ENCODE measurements around the gene TIMM17A. TPM values are rescaled to one million over a fixed set of nuclear protein-coding genes. Genes with fewer than 3 reads are reported as not detected.
"Not testable (repeated sequence)": the region's sequence is repeated elsewhere in the genome, so short reads cannot be mapped to it uniquely, and the experiment has no call there.

TIMM17A gene
- total RNA-seq, 1 donor from 2014 or later = 45.7 TPM

- TF ChIP-seq, protein P1, sequence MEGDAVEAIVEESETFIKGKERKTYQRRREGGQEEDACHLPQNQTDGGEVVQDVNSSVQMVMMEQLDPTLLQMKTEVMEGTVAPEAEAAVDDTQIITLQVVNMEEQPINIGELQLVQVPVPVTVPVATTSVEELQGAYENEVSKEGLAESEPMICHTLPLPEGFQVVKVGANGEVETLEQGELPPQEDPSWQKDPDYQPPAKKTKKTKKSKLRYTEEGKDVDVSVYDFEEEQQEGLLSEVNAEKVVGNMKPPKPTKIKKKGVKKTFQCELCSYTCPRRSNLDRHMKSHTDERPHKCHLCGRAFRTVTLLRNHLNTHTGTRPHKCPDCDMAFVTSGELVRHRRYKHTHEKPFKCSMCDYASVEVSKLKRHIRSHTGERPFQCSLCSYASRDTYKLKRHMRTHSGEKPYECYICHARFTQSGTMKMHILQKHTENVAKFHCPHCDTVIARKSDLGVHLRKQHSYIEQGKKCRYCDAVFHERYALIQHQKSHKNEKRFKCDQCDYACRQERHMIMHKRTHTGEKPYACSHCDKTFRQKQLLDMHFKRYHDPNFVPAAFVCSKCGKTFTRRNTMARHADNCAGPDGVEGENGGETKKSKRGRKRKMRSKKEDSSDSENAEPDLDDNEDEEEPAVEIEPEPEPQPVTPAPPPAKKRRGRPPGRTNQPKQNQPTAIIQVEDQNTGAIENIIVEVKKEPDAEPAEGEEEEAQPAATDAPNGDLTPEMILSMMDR (IDR thresholded peaks at IDR 0.05; ENCODE audit: unreplicated experiment) = no peak
- peaks cover 1% of the 10 kb centered on the region for H3K27me3 Mint-ChIP-seq (ENCODE audit: unreplicated experiment)
- H3K4me3 Mint-ChIP-seq (ENCODE audit: unreplicated experiment) = no peak overlapping the region
- no peak overlapping the region for H3K27ac Mint-ChIP-seq (ENCODE audit: unreplicated experiment)
- H3K4me1 Mint-ChIP-seq (ENCODE audit: unreplicated experiment) = peaks cover 11% of the 10 kb centered on the region
- no peaks in the 10 kb centered on the region for H3K36me3 Mint-ChIP-seq (ENCODE audit: low read depth, unreplicated experiment)
- DNase-seq (ENCODE audit: low spot score) = no peak
- no peaks in the 10 kb centered on the region for H3K9me3 Mint-ChIP-seq (ENCODE audit: unreplicated experiment)
Measured at GRCh38 chr1:201939148-201939547, 16.2 kb upstream of the TIMM17A start.

DNA sequence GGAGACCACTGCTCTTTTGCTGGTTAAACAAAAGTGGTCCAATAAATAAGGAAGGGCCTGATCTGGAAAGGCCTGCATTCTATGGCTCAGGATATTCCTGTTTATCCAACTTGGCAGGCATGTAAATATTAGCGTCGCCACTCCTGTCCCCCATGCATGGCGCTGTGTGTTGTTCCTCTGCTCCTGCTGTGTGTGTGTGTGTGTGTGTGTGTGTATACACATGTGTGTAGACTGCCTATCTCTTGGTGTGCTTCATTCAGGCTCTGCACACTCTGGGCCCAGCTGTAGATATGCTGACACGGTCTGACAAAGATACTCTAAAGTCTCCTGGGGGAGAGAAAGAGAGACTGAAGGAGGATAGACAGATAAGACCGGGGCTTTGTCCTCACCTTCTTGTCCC, 15.7 kb upstream of the TIMM17A start:
- Mint-ChIP-seq H3K4me3 (ENCODE audit: unreplicated experiment) (no peak overlapping the region), H3K27ac (ENCODE audit: unreplicated experiment) (no peak overlapping the region), H3K9me3 (ENCODE audit: unreplicated experiment) (no peaks in the 10 kb centered on the region), H3K27me3 (ENCODE audit: unreplicated experiment) (peaks cover 1% of the 10 kb centered on the region), H3K4me1 (ENCODE audit: unreplicated experiment) (peaks cover 11% of the 10 kb centered on the region), H3K36me3 (ENCODE audit: low read depth, unreplicated experiment) (no peaks in the 10 kb centered on the region)
- TF ChIP-seq, protein P1 (IDR thresholded peaks at IDR 0.05; ENCODE audit: unreplicated experiment) = no peak
- DNase-seq (ENCODE audit: low spot score) = no peak

DNA sequence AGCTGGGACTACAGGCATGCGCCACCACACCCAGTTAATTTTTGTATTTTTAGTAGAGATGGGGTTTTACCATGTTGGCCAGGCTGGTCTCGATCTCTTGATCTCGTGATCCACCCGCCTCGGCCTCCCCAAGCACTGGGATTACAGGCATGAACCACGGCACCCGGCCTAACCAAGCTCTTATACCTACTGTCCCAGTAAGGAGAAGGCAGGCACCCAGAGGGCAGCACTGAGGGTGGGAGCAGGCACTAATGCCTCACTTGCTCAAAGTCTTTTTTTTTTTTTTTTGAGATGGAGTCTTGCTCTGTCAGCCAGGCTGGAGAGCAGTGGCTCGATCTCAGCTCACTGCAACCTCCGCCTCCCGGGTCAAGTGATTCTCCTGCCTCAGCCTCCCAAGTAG, 15.0 kb upstream of the TIMM17A start:
- DNase-seq (ENCODE audit: low spot score); H3K27ac Mint-ChIP-seq (ENCODE audit: unreplicated experiment); H3K9me3 Mint-ChIP-seq (ENCODE audit: unreplicated experiment); H3K27me3 Mint-ChIP-seq (ENCODE audit: unreplicated experiment); H3K4me3 Mint-ChIP-seq (ENCODE audit: unreplicated experiment); H3K36me3 Mint-ChIP-seq (ENCODE audit: low read depth, unreplicated experiment): not testable (repeated sequence)
- H3K4me1 Mint-ChIP-seq (ENCODE audit: unreplicated experiment) = peaks cover 14% of the 10 kb centered on the region

DNA sequence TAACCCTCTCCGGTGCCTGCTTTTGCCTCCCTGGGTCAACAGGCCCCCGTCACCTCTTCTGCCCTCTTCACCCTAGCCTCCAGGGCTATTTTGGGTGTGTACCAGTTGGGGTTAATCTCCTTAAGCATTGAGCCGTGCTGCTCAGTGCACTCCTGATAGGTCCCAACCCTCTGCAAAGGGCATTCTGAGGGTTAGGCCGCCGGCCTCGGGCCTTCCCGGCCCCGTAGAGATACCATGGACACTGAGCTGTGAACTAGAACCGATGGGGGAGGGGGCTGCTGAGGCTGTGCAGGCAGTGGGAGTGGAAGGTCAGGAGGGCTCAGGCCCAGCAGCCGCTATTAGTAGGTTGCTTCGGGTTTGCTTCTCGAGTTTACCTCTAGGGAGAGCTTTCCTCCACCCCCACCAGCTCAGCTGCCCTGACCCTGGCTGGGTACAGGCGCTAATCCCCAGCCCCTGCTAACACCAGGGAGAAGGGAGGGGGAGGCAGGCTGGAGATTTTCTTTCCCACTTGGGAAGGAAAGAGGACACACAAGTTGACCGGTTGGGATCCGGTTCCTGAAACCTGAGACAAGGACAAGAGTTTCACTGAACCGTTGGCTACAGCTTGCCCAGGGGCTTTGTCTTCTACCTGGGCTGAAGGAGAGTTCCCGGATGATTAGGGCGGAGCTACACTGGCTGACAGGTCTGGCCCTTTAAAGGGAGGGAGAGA, 13.7 kb upstream of the TIMM17A start:
- Mint-ChIP-seq H3K4me1 (ENCODE audit: unreplicated experiment) (peaks cover 25% of the 10 kb centered on the region), H3K27me3 (ENCODE audit: unreplicated experiment) (peaks cover 6% of the 10 kb centered on the region), H3K9me3 (ENCODE audit: unreplicated experiment) (no peaks in the 10 kb centered on the region), H3K36me3 (ENCODE audit: low read depth, unreplicated experiment) (no peaks in the 10 kb centered on the region), H3K27ac (ENCODE audit: unreplicated experiment) (peak overlapping the region; percentile 57), H3K4me3 (ENCODE audit: unreplicated experiment) (no peak overlapping the region)
- TF ChIP-seq, protein P1 (IDR thresholded peaks at IDR 0.05; ENCODE audit: unreplicated experiment) = no peak
- DNase-seq (ENCODE audit: low spot score) = peak; percentile 42

GRCh38 chr1:201942129-201942495, 13.2 kb upstream of the TIMM17A start:
- no peak for DNase-seq (ENCODE audit: low spot score)
- peaks cover 29% of the 10 kb centered on the region for H3K4me1 Mint-ChIP-seq (ENCODE audit: unreplicated experiment)
- no peaks in the 10 kb centered on the region for H3K9me3 Mint-ChIP-seq (ENCODE audit: unreplicated experiment)
- no peak overlapping the region for H3K27ac Mint-ChIP-seq (ENCODE audit: unreplicated experiment)
- H3K36me3 Mint-ChIP-seq (ENCODE audit: low read depth, unreplicated experiment) = no peaks in the 10 kb centered on the region
- no peak overlapping the region for H3K4me3 Mint-ChIP-seq (ENCODE audit: unreplicated experiment)
- TF ChIP-seq, protein P1 (IDR thresholded peaks at IDR 0.05; ENCODE audit: unreplicated experiment) = no peak
- peaks cover 8% of the 10 kb centered on the region for H3K27me3 Mint-ChIP-seq (ENCODE audit: unreplicated experiment)
